Measurements from ENCODE around the gene KLC1. TPM values are rescaled to one million over a fixed set of nuclear protein-coding genes. Genes with fewer than 3 reads are reported as not detected.
A peak's percentile ranks its signal among the peaks of the same experiment; 100 is the strongest.

Gene KLC1
- total and polyA plus RNA-seq, 2 donors (not counting 1 experiment from before 2014, with no cell fraction given), result 102 to 243 TPM

DNA sequence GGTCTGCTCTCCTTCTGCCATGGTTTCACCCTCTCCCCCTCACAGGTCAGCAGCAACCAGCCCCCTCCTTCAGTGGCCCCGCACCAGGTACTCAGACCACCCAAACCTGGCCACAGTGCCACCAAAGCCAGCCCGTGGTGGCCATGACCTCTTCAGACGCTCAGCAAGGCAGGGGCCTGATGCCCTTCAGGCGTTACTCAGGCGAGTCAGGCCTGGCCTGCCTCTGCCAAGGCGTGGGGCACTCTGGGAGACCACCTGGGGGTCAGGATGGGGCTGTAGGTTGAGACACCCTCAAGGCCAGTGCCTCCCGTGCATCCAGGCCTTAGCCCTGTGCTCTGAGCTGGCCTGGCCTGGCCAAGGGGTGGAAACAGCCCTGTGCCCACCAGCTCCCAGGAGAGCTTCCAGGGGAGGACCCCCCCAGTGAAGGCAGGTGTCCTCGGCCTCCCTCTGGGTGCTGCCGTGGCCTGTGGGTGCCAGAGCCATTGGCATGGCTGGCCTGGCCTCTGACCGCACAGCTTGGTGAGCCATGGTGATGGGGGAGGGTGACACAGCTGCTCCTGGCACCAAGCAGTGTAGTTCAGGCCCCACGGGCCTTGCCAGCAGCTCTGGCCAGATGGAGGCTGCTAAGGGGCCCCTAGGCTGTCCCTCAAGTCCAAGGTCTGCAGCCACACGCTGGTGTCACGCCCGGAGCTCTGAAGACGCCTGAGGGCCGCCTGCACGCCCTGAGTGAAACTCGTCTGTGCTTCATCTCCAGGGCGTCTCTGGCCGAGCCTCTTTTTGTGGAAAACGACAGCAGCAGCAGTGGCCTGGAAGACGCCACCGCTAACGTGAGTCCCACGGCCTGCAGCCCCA lies 71.1 kb downstream of the KLC1 start:
- peaks cover 57 to 60% of the 10 kb centered on the region in 2 donors for H3K4me1 ChIP-seq (ENCODE audit: control insufficient read depth in 2 of 2, insufficient read depth in 2 of 2, low read length in 2 of 2)
- intact Hi-C loops (cut with micrococcal nuclease), result loop anchor here (5.0 kb wide), 1 partner anchor 73 kb away; the partner anchor contains the start of gene KLC1
- POLR2A ChIA-PET, result no interaction called here
- H3K4me1 Mint-ChIP-seq, result peaks cover 68% of the 10 kb centered on the region
- H2AFZ ChIP-seq (ENCODE audit: insufficient read depth, low read depth, low read length, poor library complexity, severe bottlenecking), result no peak overlapping the region
- H3K4me2 ChIP-seq (replicated peaks; ENCODE audit: low read depth, low read length, poor library complexity, severe bottlenecking), result peak overlapping the region; percentile 32
- peaks cover 11% of the 10 kb centered on the region for H3K79me2 ChIP-seq (ENCODE audit: control insufficient read depth, insufficient read depth, low read length)
- WGBS (ENCODE audit: insufficient coverage), result 91% methylated on average over 25 of the region's 25 CpGs
- no peaks in the 10 kb centered on the region for H3K9me3 Mint-ChIP-seq (ENCODE audit: insufficient read depth)
- H3K4me3 ChIP-seq (ENCODE audit: control extremely low read depth in 1 of 5, extremely low read depth in 1 of 5, insufficient read depth in 1 of 5, low read depth in 2 of 5, low read length in 4 of 5), result no peak overlapping the region
- H3K9me3 ChIP-seq (ENCODE audit: control extremely low read depth in 1 of 3, control insufficient read depth in 2 of 3, insufficient read depth in 1 of 3, low read length in 2 of 3), result no peaks in the 10 kb centered on the region
- no peak overlapping the region for H3K9ac ChIP-seq (ENCODE audit: low read length)
- H3K27ac ChIP-seq (ENCODE audit: low read length in 2 of 2), result no peak overlapping the region
- no peaks in the 10 kb centered on the region for H3K27me3 Mint-ChIP-seq
- H3K4me3 Mint-ChIP-seq, result no peak overlapping the region
- H3K36me3 ChIP-seq (replicated peaks in 1 of 2; ENCODE audit: control extremely low read depth in 1 of 2, control insufficient read depth in 1 of 2, extremely low read depth in 1 of 2, insufficient read depth in 2 of 2, low read length in 1 of 2), result peaks cover 0 to 45% of the 10 kb centered on the region in 2 experiments
- no peaks in the 10 kb centered on the region for H3K27me3 ChIP-seq (replicated peaks in 1 of 4; ENCODE audit: control extremely low read depth in 1 of 4, control insufficient read depth in 3 of 4, insufficient read depth in 4 of 4, low read length in 3 of 4)
- TF ChIP-seq, protein P1, sequence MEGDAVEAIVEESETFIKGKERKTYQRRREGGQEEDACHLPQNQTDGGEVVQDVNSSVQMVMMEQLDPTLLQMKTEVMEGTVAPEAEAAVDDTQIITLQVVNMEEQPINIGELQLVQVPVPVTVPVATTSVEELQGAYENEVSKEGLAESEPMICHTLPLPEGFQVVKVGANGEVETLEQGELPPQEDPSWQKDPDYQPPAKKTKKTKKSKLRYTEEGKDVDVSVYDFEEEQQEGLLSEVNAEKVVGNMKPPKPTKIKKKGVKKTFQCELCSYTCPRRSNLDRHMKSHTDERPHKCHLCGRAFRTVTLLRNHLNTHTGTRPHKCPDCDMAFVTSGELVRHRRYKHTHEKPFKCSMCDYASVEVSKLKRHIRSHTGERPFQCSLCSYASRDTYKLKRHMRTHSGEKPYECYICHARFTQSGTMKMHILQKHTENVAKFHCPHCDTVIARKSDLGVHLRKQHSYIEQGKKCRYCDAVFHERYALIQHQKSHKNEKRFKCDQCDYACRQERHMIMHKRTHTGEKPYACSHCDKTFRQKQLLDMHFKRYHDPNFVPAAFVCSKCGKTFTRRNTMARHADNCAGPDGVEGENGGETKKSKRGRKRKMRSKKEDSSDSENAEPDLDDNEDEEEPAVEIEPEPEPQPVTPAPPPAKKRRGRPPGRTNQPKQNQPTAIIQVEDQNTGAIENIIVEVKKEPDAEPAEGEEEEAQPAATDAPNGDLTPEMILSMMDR (IDR thresholded peaks at IDR 0.05), result no peak
- TF ChIP-seq EZH2 (IDR thresholded peaks at IDR 0.05; ENCODE audit: borderline replicate concordance, insufficient read depth, low read depth, low read length, poor library complexity, severe bottlenecking), result no peak
- DNase-seq, result peak; percentile 18
- peaks cover 50% of the 10 kb centered on the region for H4K20me1 ChIP-seq (ENCODE audit: control insufficient read depth, insufficient read depth, low read length, poor library complexity, severe bottlenecking)
- ATAC-seq (ENCODE audit: low read depth), result no peak
- H3K27ac Mint-ChIP-seq, result no peak overlapping the region
- CTCF ChIA-PET, result interaction anchor here (1.6 kb wide), 1 partner anchor 9 kb away, joined by 5 read pairs; no protein-coding TSS in a partner anchor

All from B cell (primary cell).